ENCODE results near the gene EPC1. TPM values are rescaled to one million over a fixed set of nuclear protein-coding genes. Genes with fewer than 3 reads are reported as not detected.
"Not testable (repeated sequence)": the region's sequence is repeated elsewhere in the genome, so short reads cannot be mapped to it uniquely, and the experiment has no call there.

The EPC1 gene
- total RNA-seq, 4 donors from 2014 or later = 47.5 to 72.8 (median 62.7) TPM

- WGBS, 2 donors = 72 to 83% methylated on average over 1 of the region's 1 CpG
- H3K4me1 ChIP-seq = peaks cover 0 to 3% (median 0%) of the 10 kb centered on the region in 4 donors
Observed at GRCh38 chr10:32263300-32263699, 83.7 kb downstream of the EPC1 start.

GRCh38 chr10:32259551-32259950 lies 87.4 kb downstream of the EPC1 start:
- no peaks in the 10 kb centered on the region for H3K9me3 ChIP-seq
- DNase-seq (ENCODE audit: low spot score in 2 of 2) = no peak
- WGBS, 2 donors = 95 to 97% methylated on average over 4 of the region's 4 CpGs
- H3K27ac ChIP-seq = no peak overlapping the region
- no peak overlapping the region for H3K4me3 ChIP-seq
- TF ChIP-seq EP300 (IDR thresholded peaks at IDR 0.05) (no peak), POLR2A (IDR thresholded peaks at IDR 0.05) (no peak), CTCF (IDR thresholded peaks at IDR 0.05) (no peak)
- H3K4me1 ChIP-seq = peaks cover 0 to 8% (median 0%) of the 10 kb centered on the region in 4 donors
- no peaks in the 10 kb centered on the region for H3K27me3 ChIP-seq
- H3K36me3 ChIP-seq = no peaks in the 10 kb centered on the region

More at GRCh38 chr10:32263300-32263699, 83.7 kb downstream of the EPC1 start:
- H3K36me3 ChIP-seq = peaks cover 0 to 18% (median 0%) of the 10 kb centered on the region in 3 donors
- no peak overlapping the region for H3K27ac ChIP-seq
- H3K9me3 ChIP-seq = no peaks in the 10 kb centered on the region
- DNase-seq (ENCODE audit: low spot score in 2 of 2) = no peak
- TF ChIP-seq CTCF (IDR thresholded peaks at IDR 0.05) = no peak
- TF ChIP-seq POLR2A (IDR thresholded peaks at IDR 0.05) = no peak
- no peak for TF ChIP-seq EP300 (IDR thresholded peaks at IDR 0.05)
- no peak overlapping the region for H3K4me3 ChIP-seq
- H3K27me3 ChIP-seq = no peaks in the 10 kb centered on the region

GRCh38 chr10:32256613-32257437 lies 90.1 kb downstream of the EPC1 start:
- 33 to 35% methylated on average over 12 of the region's 12 CpGs for WGBS, 2 donors
- Histone ChIP-seq H3K4me3 (no peak overlapping the region), H3K36me3 (no peaks in the 10 kb centered on the region), H3K27me3 (no peaks in the 10 kb centered on the region), H3K9me3 (no peaks in the 10 kb centered on the region), H3K4me1 (peaks cover 0 to 8% (median 0%) of the 10 kb centered on the region in 4 donors), H3K27ac (no peak overlapping the region)
- no peak for TF ChIP-seq POLR2A (IDR thresholded peaks at IDR 0.05)
- TF ChIP-seq EP300 (IDR thresholded peaks at IDR 0.05) = peak in 1 of 2 donors; percentile 35
- TF ChIP-seq CTCF (IDR thresholded peaks at IDR 0.05) = peak; percentile 79 to 93 (median 84)
- peak; percentile 58 to 79 for DNase-seq (ENCODE audit: low spot score in 2 of 2)

GRCh38 chr10:32253821-32254220 lies 93.1 kb downstream of the EPC1 start:
- no peak for TF ChIP-seq POLR2A (IDR thresholded peaks at IDR 0.05)
- no peak for TF ChIP-seq EP300 (IDR thresholded peaks at IDR 0.05)
- no peak for TF ChIP-seq CTCF (IDR thresholded peaks at IDR 0.05)
- DNase-seq (ENCODE audit: low spot score in 2 of 2) = no peak
- H3K27ac ChIP-seq = no peak overlapping the region
- no peaks in the 10 kb centered on the region for H3K36me3 ChIP-seq
- H3K4me3 ChIP-seq = no peak overlapping the region
- H3K27me3 ChIP-seq = no peaks in the 10 kb centered on the region
- no peaks in the 10 kb centered on the region for H3K9me3 ChIP-seq
- 73 to 80% methylated on average over 2 of the region's 2 CpGs for WGBS, 2 donors
- H3K4me1 ChIP-seq = peaks cover 0 to 8% (median 0%) of the 10 kb centered on the region in 4 donors

- Histone ChIP-seq H3K36me3 (no peaks in the 10 kb centered on the region), H3K4me1 (peaks cover 0 to 8% (median 0%) of the 10 kb centered on the region in 4 donors), H3K27me3 (no peaks in the 10 kb centered on the region), H3K27ac (no peak overlapping the region), H3K9me3 (no peaks in the 10 kb centered on the region), H3K4me3 (no peak overlapping the region)
- 83 to 88% methylated on average over 4 of the region's 4 CpGs for WGBS, 2 donors
- no peak for DNase-seq (ENCODE audit: low spot score in 2 of 2)
- no peak for TF ChIP-seq CTCF (IDR thresholded peaks at IDR 0.05)
- no peak for TF ChIP-seq POLR2A (IDR thresholded peaks at IDR 0.05)
- TF ChIP-seq EP300 (IDR thresholded peaks at IDR 0.05) = no peak
Observed at GRCh38 chr10:32253276-32253675, 93.7 kb downstream of the EPC1 start.

- 68 to 77% methylated on average over 3 of the region's 3 CpGs for WGBS, 2 donors
Observed at GRCh38 chr10:32250489-32250888, 96.5 kb downstream of the EPC1 start.

More at GRCh38 chr10:32250489-32250888, 96.5 kb downstream of the EPC1 start:
- not testable (repeated sequence) for H3K4me3 ChIP-seq; H3K27me3 ChIP-seq; H3K27ac ChIP-seq; H3K9me3 ChIP-seq; H3K4me1 ChIP-seq; H3K36me3 ChIP-seq; DNase-seq (ENCODE audit: low spot score in 2 of 2)

All from tibial nerve (tissue), 4 donors.